ENCODE measurements around the gene UTP15. TPM values are rescaled to one million over a fixed set of nuclear protein-coding genes. Genes with fewer than 3 reads are reported as not detected.

UTP15 gene, protein sequence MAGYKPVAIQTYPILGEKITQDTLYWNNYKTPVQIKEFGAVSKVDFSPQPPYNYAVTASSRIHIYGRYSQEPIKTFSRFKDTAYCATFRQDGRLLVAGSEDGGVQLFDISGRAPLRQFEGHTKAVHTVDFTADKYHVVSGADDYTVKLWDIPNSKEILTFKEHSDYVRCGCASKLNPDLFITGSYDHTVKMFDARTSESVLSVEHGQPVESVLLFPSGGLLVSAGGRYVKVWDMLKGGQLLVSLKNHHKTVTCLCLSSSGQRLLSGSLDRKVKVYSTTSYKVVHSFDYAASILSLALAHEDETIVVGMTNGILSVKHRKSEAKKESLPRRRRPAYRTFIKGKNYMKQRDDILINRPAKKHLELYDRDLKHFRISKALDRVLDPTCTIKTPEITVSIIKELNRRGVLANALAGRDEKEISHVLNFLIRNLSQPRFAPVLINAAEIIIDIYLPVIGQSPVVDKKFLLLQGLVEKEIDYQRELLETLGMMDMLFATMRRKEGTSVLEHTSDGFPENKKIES
- 22.2 TPM for polyA plus RNA-seq (2013, experiment 1 of 2)
- polyA plus RNA-seq (2013, experiment 2 of 2): 17.6 TPM

DNA sequence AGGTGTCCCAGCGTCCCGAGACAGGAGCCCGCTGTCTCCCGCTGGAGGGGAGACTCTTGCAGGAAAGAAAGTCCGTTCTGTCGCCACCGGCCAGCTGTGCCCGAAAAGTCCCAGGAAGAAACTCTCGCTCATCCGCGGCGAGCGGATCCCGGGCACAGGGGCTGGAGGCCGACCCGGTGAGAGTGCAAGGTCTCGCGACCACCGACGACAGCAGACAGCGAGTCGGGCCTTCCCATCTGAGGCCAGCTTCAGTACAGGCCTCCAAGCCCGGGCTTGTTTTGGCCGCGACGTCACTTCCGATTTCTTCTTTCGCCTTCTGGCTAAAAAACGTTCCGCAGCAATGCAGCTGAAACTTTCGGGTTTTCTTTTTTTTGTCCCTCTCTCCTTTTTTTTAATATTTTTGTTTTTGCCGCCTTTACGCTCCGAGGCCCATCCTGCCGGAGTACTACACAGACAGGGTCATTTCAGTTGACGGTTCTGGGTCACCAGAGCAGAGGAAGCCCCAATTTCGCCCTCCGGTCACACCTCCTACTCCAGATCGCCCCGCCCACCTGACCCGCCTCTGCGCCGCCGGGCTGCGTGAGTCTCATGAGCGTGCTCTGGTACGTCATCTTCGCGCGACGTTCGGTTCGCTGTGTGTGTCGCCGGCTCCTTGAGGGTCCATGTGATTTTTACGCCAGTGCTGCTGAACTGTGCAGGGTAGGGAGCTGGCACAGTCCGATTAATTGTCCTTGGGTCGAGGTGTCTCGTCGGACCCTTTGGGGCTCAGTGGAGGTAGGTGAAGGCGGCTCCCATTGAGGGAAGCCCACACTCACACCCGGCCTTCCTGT is at the start of gene UTP15, which contains the start of gene ANKRA2:
UTP15 (plus strand) TSS at position 605 of the 830 bp plus-strand sequence. CDS start 1,602 bp downstream, outside the sequence.
ANKRA2 (minus strand) TSS at position 501 of the 830 bp plus-strand sequence. CDS start 2,758 bp downstream, outside the sequence.
- Histone ChIP-seq H3K9me3 (ENCODE audit: insufficient read depth, low read depth, low read length) (no peaks in the 10 kb centered on the region), H3K9ac (ENCODE audit: low read depth, low read length) (peak within 1 kb of the TSS; percentile 89), H3K27ac (ENCODE audit: low read depth, low read length) (peak within 1 kb of the TSS; percentile 66)

DNA sequence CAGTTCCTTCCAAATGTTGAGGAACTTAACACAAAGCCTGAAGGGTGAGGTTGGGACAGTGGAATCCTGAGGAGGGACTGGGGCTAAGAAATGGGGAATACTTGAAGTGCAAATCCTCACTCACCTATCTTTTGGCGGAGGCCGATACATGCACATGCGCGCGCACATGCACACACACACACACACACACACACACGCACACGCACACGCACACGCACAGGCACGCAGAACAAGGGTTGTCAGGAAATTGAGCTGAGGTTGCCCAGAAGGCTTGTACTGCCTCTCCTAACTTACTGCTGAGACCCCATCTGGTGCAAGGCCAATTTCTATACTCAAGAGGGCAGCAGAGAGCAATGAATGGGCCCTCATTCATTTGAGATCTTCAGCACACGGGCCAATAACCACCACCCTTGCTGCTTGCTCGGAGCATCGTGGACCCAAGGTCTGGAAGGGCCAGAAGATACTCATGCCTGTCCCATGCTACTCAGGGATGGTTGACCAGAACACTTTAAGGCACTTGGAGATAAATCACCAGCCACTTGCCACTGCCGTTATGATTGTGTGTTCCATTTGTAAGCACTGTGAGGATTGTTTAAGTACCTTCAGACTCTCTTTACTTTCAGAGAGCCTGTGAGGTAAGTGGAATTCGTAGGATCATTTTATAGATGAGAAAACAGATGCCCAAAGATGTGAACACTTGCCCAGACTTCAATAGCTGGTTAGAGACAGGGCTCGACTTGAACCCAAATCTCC is 45.8 kb upstream of the UTP15 start:
- 0 out of 2 replicates have a peak, but pooled peaks cover 4% of the 10 kb centered on the region for H3K4me1 ChIP-seq (ENCODE audit: insufficient read depth, low read length)
- H3K36me3 ChIP-seq (ENCODE audit: insufficient read depth, low read length): no peaks in the 10 kb centered on the region
- H3K9me3 ChIP-seq (ENCODE audit: insufficient read depth, low read depth, low read length): no peaks in the 10 kb centered on the region
- no peak overlapping the region for H3K4me3 ChIP-seq (ENCODE audit: low read length)
- 29% methylated on average over 16 of the region's 16 CpGs for WGBS
- H3K27ac ChIP-seq (ENCODE audit: low read depth, low read length): no peak overlapping the region
- no peaks in the 10 kb centered on the region for H3K27me3 ChIP-seq (ENCODE audit: insufficient read depth, low read length)
- no peak overlapping the region for H3K9ac ChIP-seq (ENCODE audit: low read depth, low read length)

More for the DNA sequence above, at the start of gene UTP15, which contains the start of gene ANKRA2:
- under 1% methylated on average over 62 of the region's 62 CpGs for WGBS
- Histone ChIP-seq H3K4me3 (ENCODE audit: low read length) (peak within 1 kb of the TSS; percentile 95), H3K27me3 (ENCODE audit: insufficient read depth, low read length) (no peaks in the 10 kb centered on the region), H3K4me1 (ENCODE audit: insufficient read depth, low read length) (peaks cover 12% of the 10 kb centered on the region), H3K36me3 (ENCODE audit: insufficient read depth, low read length) (peaks cover 39% of the 10 kb centered on the region)

DNA sequence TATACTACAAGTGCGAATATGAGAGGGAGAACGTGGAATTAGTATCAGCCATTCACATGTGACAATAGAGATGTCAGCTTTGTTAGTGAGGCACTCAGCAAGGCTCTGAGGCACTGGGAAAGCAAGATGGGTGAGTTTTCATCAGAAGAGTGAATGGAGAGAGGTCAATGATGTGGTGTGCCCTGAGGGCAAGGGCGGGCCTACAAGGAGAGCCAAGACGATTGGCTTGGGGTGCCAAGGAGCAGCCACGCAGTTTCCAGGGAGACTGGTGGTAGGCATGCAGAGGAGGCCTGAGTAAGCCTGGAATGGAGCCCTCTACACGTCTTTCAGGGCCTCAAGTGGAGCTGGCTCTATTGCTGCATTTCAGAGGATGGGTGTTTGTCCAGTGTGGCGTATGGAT is 42.6 kb upstream of the UTP15 start:
- WGBS: 94% methylated on average over 7 of the region's 7 CpGs
- Histone ChIP-seq H3K4me3 (ENCODE audit: low read length) (no peak overlapping the region), H3K36me3 (ENCODE audit: insufficient read depth, low read length) (no peaks in the 10 kb centered on the region), H3K9ac (ENCODE audit: low read depth, low read length) (no peak overlapping the region), H3K27ac (ENCODE audit: low read depth, low read length) (no peak overlapping the region), H3K9me3 (ENCODE audit: insufficient read depth, low read depth, low read length) (no peaks in the 10 kb centered on the region), H3K4me1 (ENCODE audit: insufficient read depth, low read length) (no peaks in the 10 kb centered on the region; the same call in 1 of the 2 replicates), H3K27me3 (ENCODE audit: insufficient read depth, low read length) (no peaks in the 10 kb centered on the region)

DNA sequence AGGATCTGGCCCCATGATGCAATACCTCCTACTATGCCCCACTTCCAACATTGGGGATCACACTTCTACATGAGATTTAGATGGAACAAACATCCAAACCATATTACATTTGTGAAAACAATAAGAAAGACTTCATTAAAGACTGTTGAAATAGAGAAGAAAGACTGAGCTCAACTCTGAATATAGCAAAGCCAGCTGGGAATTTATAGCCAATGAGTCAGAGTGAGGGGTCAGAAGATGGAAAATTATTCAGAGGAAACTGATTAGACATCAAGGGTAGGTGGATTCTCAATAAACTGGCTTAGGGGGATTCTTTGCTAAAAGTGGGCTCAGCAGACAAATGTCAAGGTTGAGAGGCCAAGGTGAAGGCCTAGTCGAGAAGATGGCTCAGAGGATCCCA is 41.7 kb upstream of the UTP15 start:
- Histone ChIP-seq H3K4me3 (ENCODE audit: low read length) (no peak overlapping the region), H3K4me1 (ENCODE audit: insufficient read depth, low read length) (peaks cover 9% of the 10 kb centered on the region), H3K9ac (ENCODE audit: low read depth, low read length) (no peak overlapping the region), H3K27ac (ENCODE audit: low read depth, low read length) (no peak overlapping the region), H3K9me3 (ENCODE audit: insufficient read depth, low read depth, low read length) (no peaks in the 10 kb centered on the region), H3K27me3 (ENCODE audit: insufficient read depth, low read length) (no peaks in the 10 kb centered on the region), H3K36me3 (ENCODE audit: insufficient read depth, low read length) (no peaks in the 10 kb centered on the region)
- WGBS: 91% methylated on average over 1 of the region's 1 CpG

DNA sequence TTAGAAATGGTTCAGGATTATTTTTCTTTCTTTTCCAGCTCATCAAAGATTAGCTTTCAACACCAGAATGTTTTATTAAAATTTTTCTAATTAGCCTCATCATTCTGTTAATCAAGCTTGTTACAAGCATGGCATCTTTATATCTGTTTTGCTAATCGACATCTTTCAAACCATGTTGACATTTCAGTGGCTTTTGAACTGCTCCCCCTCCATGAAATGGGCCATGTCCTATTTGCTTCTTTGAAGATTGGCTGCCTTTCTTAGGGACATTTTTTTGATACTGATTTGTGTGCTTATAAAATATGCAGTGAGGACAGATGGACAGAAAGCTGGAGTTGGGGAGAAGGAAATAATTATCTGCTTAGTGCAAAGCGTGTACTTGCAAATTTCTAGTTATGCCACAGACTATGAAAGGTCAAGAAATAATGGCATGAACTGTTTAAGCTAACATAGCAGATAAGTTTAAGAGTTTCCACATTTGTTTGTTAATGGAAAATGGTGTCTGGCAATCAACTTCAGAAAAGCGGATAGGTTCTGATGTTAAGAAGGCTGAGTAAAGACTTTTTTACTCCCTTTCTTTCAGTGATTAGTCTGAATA is 39.8 kb upstream of the UTP15 start:
- WGBS: 90% methylated on average over 3 of the region's 3 CpGs
- peaks cover 16% of the 10 kb centered on the region for H3K4me1 ChIP-seq (ENCODE audit: insufficient read depth, low read length)
- H3K4me3 ChIP-seq (ENCODE audit: low read length): no peak overlapping the region
- no peak overlapping the region for H3K9ac ChIP-seq (ENCODE audit: low read depth, low read length)
- H3K27me3 ChIP-seq (ENCODE audit: insufficient read depth, low read length): no peaks in the 10 kb centered on the region
- no peaks in the 10 kb centered on the region for H3K36me3 ChIP-seq (ENCODE audit: insufficient read depth, low read length)
- no peak overlapping the region for H3K27ac ChIP-seq (ENCODE audit: low read depth, low read length)
- H3K9me3 ChIP-seq (ENCODE audit: insufficient read depth, low read depth, low read length): no peaks in the 10 kb centered on the region

DNA sequence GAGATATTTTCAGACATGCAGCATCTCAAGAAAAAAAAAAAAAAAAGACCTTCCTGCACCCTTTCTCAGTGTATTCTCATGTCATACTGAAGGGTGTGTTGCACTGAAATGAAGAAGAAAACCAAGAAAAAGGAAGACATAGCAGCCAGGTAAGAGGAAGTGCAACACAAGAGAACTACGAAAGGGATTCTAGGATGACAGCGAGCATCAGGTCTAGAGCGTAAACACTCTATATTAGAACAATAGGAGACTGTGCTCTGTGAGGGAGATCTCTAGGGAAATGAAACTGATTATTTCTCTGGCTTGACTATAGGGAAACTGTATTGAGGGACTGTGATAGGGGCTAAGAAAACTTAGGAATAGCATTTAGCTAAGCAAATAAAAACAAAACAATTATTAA is 37.3 kb upstream of the UTP15 start:
- no peaks in the 10 kb centered on the region for H3K27me3 ChIP-seq (ENCODE audit: insufficient read depth, low read length)
- WGBS: 88% methylated on average over 2 of the region's 3 CpGs

DNA sequence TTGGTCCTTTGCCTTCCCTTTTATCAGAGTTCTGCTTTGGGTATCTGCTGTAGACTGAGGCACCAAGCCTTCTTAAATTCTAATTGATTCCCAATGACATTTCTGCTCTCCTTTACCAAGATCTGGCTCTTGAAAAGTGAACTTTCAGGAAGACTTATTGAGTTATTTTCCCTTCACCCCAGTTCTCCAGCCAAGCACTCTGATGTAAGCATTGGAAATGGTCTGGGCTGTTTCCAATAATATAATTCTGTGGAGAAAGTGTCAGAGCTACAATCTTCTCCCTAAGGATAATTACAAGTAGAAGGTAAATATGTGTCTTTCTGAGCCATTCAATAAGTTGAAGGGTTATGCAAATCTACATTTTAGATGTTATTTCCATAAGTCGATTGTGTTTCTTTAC is 36.5 kb upstream of the UTP15 start:
- Histone ChIP-seq H3K36me3 (ENCODE audit: insufficient read depth, low read length) (no peaks in the 10 kb centered on the region), H3K27me3 (ENCODE audit: insufficient read depth, low read length) (no peaks in the 10 kb centered on the region), H3K27ac (ENCODE audit: low read depth, low read length) (no peak overlapping the region), H3K9ac (ENCODE audit: low read depth, low read length) (no peak overlapping the region), H3K4me1 (ENCODE audit: insufficient read depth, low read length) (peaks cover 16% of the 10 kb centered on the region), H3K4me3 (ENCODE audit: low read length) (no peak overlapping the region), H3K9me3 (ENCODE audit: insufficient read depth, low read depth, low read length) (0 out of 2 replicates have a peak, but pooled peaks cover 7% of the 10 kb centered on the region)
- whole genome bisulfite sequencing: no CpG with 5 or more reads among the region's 1 CpG

More for the DNA sequence above, 37.3 kb upstream of the UTP15 start:
- H3K9ac ChIP-seq (ENCODE audit: low read depth, low read length): no peak overlapping the region
- H3K36me3 ChIP-seq (ENCODE audit: insufficient read depth, low read length): no peaks in the 10 kb centered on the region
- H3K4me3 ChIP-seq (ENCODE audit: low read length): no peak overlapping the region
- peaks cover 16% of the 10 kb centered on the region for H3K4me1 ChIP-seq (ENCODE audit: insufficient read depth, low read length)
- 0 out of 2 replicates have a peak, but pooled peaks cover 7% of the 10 kb centered on the region for H3K9me3 ChIP-seq (ENCODE audit: insufficient read depth, low read depth, low read length)
- H3K27ac ChIP-seq (ENCODE audit: low read depth, low read length): no peak overlapping the region

DNA sequence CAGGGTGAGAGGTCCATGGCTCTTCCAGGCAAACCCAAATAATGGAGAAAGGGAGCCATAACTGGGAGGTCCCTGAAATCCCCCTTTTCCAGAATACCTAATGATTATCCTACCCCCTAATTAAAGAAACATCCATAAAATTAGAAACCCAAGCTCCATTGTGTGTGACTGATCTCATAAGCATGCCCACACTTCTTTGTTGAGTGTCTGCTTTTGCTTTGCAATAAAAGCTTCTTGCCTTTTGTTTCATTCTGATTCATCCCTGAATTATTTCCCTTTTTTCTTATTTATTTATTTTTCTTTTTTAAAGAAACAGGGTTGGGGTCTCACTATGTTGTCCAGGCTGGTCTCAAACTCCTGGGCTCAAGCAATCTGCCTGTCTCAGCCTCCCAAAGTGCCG is 34.2 kb upstream of the UTP15 start:
- H3K27ac ChIP-seq (ENCODE audit: low read depth, low read length): no peak overlapping the region
- peaks cover 10% of the 10 kb centered on the region for H3K9me3 ChIP-seq (ENCODE audit: insufficient read depth, low read depth, low read length)
- no peaks in the 10 kb centered on the region for H3K36me3 ChIP-seq (ENCODE audit: insufficient read depth, low read length)
- H3K4me1 ChIP-seq (ENCODE audit: insufficient read depth, low read length): peaks cover 16% of the 10 kb centered on the region
- H3K27me3 ChIP-seq (ENCODE audit: insufficient read depth, low read length): no peaks in the 10 kb centered on the region
- 95% methylated on average over 1 of the region's 1 CpG for WGBS
- H3K4me3 ChIP-seq (ENCODE audit: low read length): no peak overlapping the region
- no peak overlapping the region for H3K9ac ChIP-seq (ENCODE audit: low read depth, low read length)

DNA sequence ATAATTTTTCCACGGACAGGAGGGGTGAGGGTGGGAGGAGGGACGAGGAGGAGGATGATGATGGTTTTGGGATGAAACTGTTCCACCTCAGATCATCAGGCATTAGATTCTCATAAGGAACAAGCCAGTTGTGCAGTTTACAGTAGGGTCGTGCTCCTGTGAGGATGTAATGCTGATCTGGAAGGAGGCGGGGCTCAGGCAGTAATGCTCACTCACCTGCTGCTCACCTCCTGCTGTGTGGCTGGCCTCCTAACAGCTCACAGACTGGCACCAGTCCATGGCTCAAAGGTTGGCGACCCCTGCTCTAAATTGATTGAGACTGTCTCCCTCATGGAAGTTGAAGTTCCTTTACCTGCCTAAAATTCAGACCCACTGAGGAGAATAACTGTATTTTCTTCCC is 33.3 kb upstream of the UTP15 start:
- WGBS: 93% methylated on average over 5 of the region's 5 CpGs
- H3K27ac ChIP-seq (ENCODE audit: low read depth, low read length): no peak overlapping the region
- H3K36me3 ChIP-seq (ENCODE audit: insufficient read depth, low read length): no peaks in the 10 kb centered on the region
- H3K4me3 ChIP-seq (ENCODE audit: low read length): no peak overlapping the region
- peaks cover 16% of the 10 kb centered on the region for H3K4me1 ChIP-seq (ENCODE audit: insufficient read depth, low read length)
- H3K27me3 ChIP-seq (ENCODE audit: insufficient read depth, low read length): no peaks in the 10 kb centered on the region
- no peak overlapping the region for H3K9ac ChIP-seq (ENCODE audit: low read depth, low read length)
- peaks cover 10% of the 10 kb centered on the region for H3K9me3 ChIP-seq (ENCODE audit: insufficient read depth, low read depth, low read length)

DNA sequence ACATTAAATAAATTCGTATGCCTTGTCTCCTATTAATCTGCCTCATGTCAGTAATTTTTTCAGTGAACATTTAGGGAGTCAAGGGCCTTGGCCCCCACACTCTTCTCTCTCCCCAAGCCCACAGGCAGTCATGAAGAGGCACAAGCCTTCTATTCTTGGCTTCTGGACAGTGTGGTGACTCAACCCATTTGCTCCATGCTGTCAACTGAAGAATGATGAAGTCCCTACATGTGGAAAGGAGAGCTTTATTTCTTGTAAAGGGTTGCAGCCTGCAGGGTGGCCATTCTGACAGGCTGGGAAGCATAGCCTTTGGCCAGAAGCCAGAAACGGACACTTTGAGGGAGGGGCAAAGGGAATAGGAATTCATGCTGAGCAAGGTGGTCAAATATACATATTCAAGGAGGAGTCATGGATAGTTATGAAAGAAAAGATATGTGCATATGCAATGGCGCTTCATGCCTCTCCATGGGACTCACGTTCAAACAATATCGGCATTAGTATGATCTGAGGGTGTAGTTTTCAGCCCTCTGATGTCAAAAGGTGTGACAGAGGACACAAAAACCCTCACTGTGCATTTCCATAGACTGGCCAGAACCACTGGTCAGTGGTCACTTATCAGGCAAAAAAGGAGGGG is 31.4 kb upstream of the UTP15 start:
- Histone ChIP-seq H3K9me3 (ENCODE audit: insufficient read depth, low read depth, low read length) (peaks cover 10% of the 10 kb centered on the region), H3K9ac (ENCODE audit: low read depth, low read length) (no peak overlapping the region), H3K27ac (ENCODE audit: low read depth, low read length) (no peak overlapping the region), H3K36me3 (ENCODE audit: insufficient read depth, low read length) (no peaks in the 10 kb centered on the region), H3K27me3 (ENCODE audit: insufficient read depth, low read length) (no peaks in the 10 kb centered on the region), H3K4me1 (ENCODE audit: insufficient read depth, low read length) (peaks cover 5% of the 10 kb centered on the region; the same call in 1 of the 2 replicates), H3K4me3 (ENCODE audit: low read length) (no peak overlapping the region)
- WGBS: 90% methylated on average over 5 of the region's 5 CpGs
